ENCODE measurements around the gene PGLYRP4. TPM values are rescaled to one million over a fixed set of nuclear protein-coding genes. Genes with fewer than 3 reads are reported as not detected.

The PGLYRP4 gene
- total RNA-seq, 1 donor from 2014 or later: not detected

DNA sequence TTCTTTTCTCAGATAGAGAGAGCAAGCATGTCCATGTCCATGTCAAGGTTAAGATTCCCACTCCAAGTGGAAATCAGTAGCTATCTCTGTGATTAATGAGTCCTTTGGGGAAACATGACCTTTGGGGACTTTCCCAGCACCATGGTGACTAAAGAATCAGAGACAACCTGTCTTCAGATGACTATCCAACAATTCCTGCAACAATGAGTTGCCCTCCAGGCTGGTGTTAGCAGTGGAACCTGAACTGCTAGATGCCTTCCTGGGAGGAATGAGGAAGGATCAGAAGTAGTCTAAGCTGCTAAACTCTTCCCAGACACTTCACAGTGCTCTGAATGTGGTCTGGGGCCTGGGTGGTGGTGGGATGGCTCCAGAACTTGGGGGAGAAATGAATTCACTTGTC, 15.5 kb upstream of the PGLYRP4 start:
- Mint-ChIP-seq H3K9me3 (no peaks in the 10 kb centered on the region), H3K36me3 (ENCODE audit: low read depth) (no peaks in the 10 kb centered on the region), H3K4me3 (no peak overlapping the region), H3K4me1 (no peaks in the 10 kb centered on the region), H3K27me3 (peaks cover 27% of the 10 kb centered on the region), H3K27ac (no peak overlapping the region)
- ChIA-PET POLR2A (no interaction called here), CTCF (no interaction called here)
- DNase-seq (no peak), ATAC-seq (ENCODE audit: low read depth) (no peak)
- TF ChIP-seq, protein P1, sequence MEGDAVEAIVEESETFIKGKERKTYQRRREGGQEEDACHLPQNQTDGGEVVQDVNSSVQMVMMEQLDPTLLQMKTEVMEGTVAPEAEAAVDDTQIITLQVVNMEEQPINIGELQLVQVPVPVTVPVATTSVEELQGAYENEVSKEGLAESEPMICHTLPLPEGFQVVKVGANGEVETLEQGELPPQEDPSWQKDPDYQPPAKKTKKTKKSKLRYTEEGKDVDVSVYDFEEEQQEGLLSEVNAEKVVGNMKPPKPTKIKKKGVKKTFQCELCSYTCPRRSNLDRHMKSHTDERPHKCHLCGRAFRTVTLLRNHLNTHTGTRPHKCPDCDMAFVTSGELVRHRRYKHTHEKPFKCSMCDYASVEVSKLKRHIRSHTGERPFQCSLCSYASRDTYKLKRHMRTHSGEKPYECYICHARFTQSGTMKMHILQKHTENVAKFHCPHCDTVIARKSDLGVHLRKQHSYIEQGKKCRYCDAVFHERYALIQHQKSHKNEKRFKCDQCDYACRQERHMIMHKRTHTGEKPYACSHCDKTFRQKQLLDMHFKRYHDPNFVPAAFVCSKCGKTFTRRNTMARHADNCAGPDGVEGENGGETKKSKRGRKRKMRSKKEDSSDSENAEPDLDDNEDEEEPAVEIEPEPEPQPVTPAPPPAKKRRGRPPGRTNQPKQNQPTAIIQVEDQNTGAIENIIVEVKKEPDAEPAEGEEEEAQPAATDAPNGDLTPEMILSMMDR (IDR thresholded peaks at IDR 0.05): no peak
- intact Hi-C loops (cut with micrococcal nuclease): no loop called here

DNA sequence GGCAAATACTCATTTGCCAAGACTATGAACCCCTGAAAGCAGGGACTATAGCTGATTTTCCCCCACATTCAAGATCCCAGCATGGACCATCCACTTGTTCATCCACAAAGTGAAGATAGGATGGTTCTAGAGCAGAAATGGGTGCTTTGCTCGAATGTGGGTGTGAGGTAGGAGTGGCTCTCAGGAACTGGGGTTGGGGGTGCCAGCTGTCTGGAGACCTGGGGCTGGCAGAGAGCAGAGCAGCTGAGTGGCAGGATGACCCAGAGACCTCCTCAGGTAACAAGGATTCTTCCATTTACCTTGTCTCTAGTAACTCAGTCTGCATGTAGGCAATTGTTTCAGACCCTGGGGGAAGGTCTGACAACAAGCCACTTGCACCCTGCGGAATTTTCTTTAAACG, 15.0 kb upstream of the PGLYRP4 start:
- ChIA-PET POLR2A (no interaction called here), CTCF (no interaction called here)
- Mint-ChIP-seq H3K36me3 (ENCODE audit: low read depth) (no peaks in the 10 kb centered on the region), H3K9me3 (no peaks in the 10 kb centered on the region), H3K27me3 (peaks cover 27% of the 10 kb centered on the region), H3K4me1 (no peaks in the 10 kb centered on the region), H3K27ac (no peak overlapping the region), H3K4me3 (no peak overlapping the region)
- ATAC-seq (ENCODE audit: low read depth): no peak
- DNase-seq: no peak
- TF ChIP-seq, protein P1 (IDR thresholded peaks at IDR 0.05): no peak
- intact Hi-C loops (cut with micrococcal nuclease): no loop called here

DNA sequence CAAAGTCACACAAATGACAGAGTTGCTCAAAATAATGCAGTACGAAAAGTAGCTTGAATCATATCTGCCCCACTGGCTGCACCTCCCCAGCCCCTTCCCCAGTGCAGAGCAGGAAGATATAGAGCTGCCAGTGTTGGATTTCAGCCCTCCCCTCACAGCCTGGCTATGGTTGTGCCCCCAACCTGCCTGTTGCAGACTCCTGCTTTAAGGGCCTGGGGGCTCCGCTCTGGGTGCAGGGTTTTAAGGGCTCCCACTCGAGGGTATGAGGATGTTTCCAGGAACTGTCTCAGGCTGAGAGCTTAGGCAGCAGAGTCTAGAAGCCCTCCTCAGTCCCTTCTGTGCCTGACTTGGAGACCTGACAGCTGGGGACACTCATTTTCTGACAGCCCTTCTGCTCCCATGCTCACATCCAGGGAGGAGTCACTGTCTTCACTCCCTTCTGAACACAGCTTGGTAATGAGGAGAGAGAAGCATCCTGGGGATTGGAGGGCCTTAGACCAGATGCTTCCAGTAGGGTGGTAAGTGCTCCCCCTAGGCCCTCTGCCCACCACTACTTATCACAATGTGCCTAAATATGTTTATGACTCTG, 13.6 kb upstream of the PGLYRP4 start:
- Mint-ChIP-seq H3K4me1 (peaks cover 10% of the 10 kb centered on the region), H3K9me3 (no peaks in the 10 kb centered on the region), H3K4me3 (no peak overlapping the region), H3K36me3 (ENCODE audit: low read depth) (no peaks in the 10 kb centered on the region), H3K27me3 (peaks cover 35% of the 10 kb centered on the region), H3K27ac (no peak overlapping the region)
- CTCF ChIA-PET: interaction anchor here (1.0 kb wide), 1 partner anchor 9 kb away, joined by 3 read pairs; no protein-coding TSS in a partner anchor
- ATAC-seq (ENCODE audit: low read depth) (no peak), DNase-seq (no peak)
- intact Hi-C loops (cut with micrococcal nuclease): no loop called here
- TF ChIP-seq, protein P1 (IDR thresholded peaks at IDR 0.05): no peak
- POLR2A ChIA-PET: no interaction called here

DNA sequence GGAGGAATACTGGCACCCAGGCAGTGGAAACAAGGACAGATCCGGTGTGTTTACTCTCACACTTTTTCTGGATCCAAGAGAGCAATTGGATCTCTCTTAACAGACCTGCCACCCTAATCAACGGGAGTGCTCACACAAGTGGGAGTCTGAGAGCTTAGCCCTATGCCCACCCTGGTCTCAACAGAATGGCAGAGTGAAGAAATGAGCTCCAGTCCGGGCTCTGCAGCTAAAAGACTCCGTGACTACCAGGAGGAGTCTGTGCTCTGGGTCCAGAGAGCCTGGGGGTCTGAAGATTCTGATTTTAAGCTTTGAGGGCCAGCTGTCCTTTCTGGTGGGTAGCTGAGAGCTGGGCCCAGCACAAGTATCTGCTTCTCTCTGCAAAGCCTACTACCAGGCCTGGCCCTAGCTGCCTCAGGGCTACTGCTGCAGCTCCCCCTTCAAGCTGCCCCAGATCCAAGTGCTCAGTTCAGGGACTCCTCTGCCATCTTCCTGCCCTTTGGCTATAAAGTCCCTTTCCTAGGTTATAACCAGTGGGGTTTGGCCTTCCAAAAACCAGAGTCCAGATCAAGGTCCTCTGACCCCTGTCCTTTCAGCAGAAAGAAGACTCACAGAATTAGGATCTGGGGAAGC, 13.0 kb upstream of the PGLYRP4 start:
- Mint-ChIP-seq H3K9me3 (no peaks in the 10 kb centered on the region), H3K27me3 (peaks cover 36% of the 10 kb centered on the region), H3K27ac (no peak overlapping the region), H3K4me1 (peaks cover 14% of the 10 kb centered on the region), H3K36me3 (ENCODE audit: low read depth) (no peaks in the 10 kb centered on the region), H3K4me3 (no peak overlapping the region)
- ChIA-PET CTCF (interaction anchor here (1.0 kb wide), 1 partner anchor 8 kb away, joined by 3 read pairs; no protein-coding TSS in a partner anchor), POLR2A (no interaction called here)
- no peak for ATAC-seq (ENCODE audit: low read depth)
- intact Hi-C loops (cut with micrococcal nuclease): no loop called here
- no peak for DNase-seq
- TF ChIP-seq, protein P1 (IDR thresholded peaks at IDR 0.05): no peak

DNA sequence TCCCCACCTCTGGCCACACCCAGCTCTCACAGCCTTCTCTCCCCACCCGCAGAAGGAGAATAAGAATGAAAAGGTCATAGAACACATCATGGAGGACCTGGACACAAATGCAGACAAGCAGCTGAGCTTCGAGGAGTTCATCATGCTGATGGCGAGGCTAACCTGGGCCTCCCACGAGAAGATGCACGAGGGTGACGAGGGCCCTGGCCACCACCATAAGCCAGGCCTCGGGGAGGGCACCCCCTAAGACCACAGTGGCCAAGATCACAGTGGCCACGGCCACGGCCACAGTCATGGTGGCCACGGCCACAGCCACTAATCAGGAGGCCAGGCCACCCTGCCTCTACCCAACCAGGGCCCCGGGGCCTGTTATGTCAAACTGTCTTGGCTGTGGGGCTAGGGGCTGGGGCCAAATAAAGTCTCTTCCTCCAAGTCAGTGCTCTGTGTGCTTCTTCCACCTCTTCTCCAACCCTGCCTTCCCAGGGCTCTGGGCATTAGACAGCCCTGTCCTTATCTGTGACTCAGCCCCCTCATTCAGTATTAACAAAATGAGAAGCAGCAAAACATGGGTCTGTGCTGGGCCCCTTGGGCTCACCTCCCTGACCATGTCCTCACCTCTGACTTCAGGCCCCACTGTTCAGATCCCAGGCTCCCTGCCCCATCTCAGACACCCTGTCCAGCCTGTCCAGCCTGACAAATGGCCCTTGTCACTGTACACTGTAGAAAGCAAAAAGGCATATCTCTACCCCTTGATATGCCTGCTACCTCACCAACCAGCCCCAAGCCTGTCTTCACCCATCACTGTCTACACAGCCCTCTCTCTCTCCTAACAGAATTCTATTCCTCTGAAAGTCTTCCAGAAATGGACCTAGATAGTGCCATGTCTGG, 12.2 kb upstream of the PGLYRP4 start:
- H3K4me1 Mint-ChIP-seq: peaks cover 14% of the 10 kb centered on the region
- TF ChIP-seq, protein P1 (IDR thresholded peaks at IDR 0.05): no peak
- H3K4me3 Mint-ChIP-seq: no peak overlapping the region
- H3K27ac Mint-ChIP-seq: no peak overlapping the region
- intact Hi-C loops (cut with micrococcal nuclease): no loop called here
- no peaks in the 10 kb centered on the region for H3K36me3 Mint-ChIP-seq (ENCODE audit: low read depth)
- peaks cover 33% of the 10 kb centered on the region for H3K27me3 Mint-ChIP-seq
- no peaks in the 10 kb centered on the region for H3K9me3 Mint-ChIP-seq
- POLR2A ChIA-PET: no interaction called here
- DNase-seq: no peak
- CTCF ChIA-PET: no interaction called here
- ATAC-seq (ENCODE audit: low read depth): no peak

Measured in activated B cell treated with CpG ODN at 0.5 μM for 24 hours (primary cell).